GM18858 (cell line): ENCODE measurements around the gene DIABLO.
"Not testable (repeated sequence)": the region's sequence is repeated elsewhere in the genome, so short reads cannot be mapped to it uniquely, and the experiment has no call there.

Source experiments
- ATAC-seq: cut with Tn5 transposase; IDR thresholded peaks from one replicate; pipeline ENCODE4 v1.9.1; 2021; ENCODE audit not compliant: unreplicated experiment

Gene DIABLO

GRCh38 chr12:122190842-122191668 lies 34.8 kb downstream of the DIABLO start:
- ATAC-seq = no peak

DNA sequence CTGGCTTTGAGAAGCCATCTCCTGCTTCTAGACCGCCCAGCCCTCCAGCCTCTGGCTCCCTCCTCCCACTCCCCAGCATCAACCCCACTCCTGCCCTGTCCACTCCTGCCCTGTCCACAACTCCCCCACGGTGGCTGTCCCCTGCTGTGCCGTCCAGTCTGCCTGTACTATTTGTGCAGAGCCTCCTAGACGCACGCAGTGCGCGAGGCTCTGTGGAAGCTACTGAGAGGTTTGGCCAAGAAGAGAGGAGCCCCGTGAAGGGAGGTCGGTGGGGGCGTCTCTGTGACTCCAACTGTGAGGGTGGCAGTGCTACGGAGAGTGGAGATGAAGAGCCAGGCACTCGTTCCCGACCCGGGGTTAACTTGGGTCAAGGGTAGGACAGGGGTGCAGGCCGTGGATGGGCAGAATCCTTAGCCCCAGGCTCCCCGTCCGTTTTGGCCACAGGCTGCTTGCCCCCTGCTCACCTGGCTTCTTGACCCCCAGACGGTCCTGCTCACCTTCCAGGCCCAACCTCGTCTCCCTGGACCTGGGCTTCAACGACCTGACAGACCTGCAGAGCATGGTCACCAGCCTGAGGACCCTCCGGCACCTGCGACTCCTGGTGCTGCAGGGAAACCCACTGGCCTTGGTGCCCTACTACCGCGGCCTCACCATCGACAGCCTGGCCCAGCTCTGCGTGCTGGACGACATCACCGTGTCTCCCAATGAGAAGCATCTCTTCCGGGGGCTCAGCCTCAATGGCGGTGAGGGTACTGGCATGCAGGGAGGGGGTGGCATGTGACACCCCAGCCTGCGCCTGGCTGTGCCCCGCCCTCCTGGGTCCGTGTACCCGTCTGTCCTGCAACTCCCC lies 36.0 kb downstream of the DIABLO start:
- no peak for ATAC-seq

- no peak for ATAC-seq
Observed at GRCh38 chr12:122187466-122187865, 38.4 kb downstream of the DIABLO start.

DNA sequence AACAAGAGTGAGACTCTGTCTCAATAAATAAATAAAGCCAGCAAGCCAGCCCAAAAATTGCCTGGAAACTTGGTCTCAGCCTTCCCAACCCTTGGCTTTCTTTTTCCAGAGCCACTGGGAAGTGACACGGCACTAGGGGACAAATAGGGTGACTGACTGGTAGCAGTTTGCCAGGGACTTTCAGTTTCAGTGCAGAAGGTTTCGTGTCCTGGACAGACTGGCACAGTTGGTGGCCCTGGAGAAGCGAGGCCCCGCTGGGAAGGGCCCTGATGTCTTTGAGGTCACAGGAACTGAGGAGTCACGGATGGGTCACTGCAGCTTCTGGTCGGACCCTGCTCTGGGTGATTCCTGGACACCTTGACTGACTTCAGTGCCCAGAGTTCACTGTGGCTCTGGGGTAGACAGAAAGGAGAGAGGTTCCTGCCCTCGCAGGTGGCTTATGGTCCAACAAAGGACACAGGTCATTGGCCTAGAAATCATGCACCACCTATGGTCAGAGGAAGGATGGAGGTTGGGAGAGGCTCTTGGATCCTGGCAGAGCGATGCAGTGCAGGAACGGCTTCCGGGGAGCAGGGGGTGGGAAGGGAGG lies 40.3 kb downstream of the DIABLO start:
- no peak for ATAC-seq

DNA sequence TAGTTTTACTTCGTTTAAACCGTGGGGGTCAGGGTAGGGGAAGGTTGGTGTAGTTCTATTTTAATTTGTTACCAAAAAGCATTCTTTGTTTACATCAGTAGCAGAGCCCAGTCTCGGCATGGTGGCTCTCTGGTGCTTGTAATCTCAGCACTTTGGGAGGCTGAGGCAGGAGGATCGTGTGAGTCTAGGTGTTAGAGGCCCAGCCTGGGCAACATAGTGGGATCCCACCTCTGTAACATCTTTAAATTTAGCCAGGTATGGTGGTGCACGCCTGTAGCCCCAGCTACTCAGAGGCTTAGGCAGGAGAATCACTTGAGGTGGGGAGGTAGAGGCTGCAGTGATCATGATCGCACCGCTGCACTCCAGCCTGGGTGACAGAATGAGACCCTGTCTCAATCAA lies 40.8 kb downstream of the DIABLO start:
- ATAC-seq = no peak

DNA sequence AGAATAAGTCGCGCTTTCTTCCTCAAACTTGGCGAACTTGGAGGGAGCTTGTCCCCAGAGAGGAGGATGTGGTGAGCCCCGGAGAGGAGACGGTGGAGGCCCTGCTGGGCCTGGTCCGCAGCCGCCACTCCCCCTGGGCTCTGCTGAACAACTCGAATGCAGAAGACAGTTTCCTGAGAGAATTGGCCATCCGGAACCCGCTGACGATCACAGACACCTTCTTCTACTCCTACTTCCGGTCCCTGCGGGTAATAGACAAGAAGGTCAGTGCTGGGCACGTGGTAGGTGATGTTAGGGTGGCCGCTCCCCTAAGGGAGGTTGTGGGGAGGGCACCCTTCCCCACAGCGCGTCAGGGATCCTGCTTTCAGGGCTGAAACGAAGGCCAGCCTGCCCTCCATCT lies 41.3 kb downstream of the DIABLO start:
- no peak for ATAC-seq

GRCh38 chr12:122183588-122183940 lies 42.3 kb downstream of the DIABLO start:
- ATAC-seq = no peak

DNA sequence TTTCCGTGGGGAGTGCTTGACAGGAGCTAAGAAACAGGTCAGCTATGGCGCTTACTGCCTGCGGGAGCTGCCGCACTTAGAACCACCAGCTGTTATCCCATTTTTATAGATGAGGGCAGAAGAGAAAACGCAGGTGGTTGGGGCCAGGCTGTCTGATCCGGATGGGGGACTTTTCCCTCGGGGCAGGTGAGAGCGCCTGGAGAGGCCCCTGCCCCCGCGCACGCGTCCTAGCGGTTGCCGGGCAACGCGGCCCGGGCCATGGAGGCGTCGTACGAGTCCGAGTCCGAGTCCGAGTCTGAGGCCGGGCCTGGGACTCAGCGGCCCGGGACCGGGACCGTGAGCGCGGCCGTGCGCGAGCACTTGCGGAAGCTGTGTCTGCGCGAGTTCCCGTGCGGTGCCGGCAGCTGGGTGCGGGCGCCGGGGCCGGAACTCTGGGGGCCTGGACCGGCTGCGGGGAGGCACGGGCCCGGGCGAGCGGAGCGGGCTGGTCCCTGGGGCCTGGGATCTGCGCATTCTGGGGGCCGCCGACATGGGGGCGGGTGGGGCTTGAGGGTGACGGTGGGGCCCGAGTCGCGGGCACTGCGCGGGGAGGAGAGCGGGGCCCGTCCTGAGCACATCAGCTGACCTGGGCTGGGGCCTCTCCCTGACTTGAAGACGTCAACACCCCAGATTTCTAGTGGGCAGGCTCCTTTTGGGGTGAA lies 42.8 kb downstream of the DIABLO start, which contains the start of gene LRRC43:
LRRC43 (plus strand) TSS at position 237 of the 701 bp plus-strand sequence; CDS start at position 259, 22 bp downstream.
- no peak for ATAC-seq

GRCh38 chr12:122176473-122176872 lies 49.4 kb downstream of the DIABLO start:
- not testable (repeated sequence) for ATAC-seq

- ATAC-seq = no peak
Observed at GRCh38 chr12:122174155-122174845, 51.6 kb downstream of the DIABLO start, which contains the start of gene IL31. TSS of gene IL31 (minus strand) at chr12:122174221. CDS start at chr12:122174172, 49 bp downstream.

DNA sequence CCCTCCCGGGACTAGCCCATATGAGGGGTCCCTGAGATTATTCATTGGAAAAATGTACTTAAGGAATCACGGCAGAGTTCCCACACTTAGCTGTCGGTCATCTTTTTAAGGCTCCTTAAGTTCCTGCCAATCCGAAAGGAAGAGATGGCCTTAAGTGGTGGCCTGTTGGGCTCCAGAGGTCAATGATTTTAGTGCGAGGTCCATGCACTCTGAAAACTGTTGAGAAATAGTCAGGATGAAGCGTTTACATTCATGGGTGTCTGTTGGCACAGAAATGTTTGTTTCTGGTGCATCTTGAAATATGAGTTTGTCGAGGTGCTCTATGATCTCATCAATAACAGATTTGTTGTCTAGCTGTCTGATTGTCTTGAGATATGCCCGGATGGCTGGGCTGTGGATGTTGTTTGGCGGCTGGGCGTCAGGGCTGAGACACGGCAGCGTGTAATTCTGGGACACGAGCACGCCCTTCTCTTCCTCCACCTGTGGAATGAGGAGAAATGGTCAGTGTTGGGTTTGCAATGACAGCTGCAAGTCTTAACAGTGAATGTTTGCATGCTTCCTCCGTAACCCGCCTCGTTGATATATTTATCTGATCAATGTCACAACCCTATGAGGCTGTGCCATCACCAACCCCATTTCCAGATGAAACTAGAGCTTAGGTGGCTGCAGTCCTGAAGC lies 53.5 kb downstream of the DIABLO start:
- ATAC-seq = no peak

DNA sequence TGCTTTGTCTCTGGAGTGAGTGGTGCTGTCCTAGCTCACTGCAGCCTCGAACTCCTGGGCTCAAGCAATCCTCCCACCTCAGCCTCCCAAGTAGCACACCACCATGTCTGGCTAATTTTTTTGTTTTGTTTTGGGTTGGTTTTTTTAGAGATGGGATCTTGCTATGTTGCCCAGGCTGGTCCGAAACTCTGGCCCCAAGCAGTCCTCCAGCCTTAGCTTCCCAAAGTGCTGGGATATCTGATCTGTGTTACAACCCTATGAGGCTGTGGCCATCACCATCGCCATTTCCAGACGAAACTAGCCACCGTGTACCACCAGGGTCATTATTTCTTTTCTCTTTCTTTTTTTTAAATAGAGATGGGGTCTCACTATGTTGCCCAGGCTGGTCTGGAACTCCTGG lies 54.5 kb downstream of the DIABLO start:
- no peak for ATAC-seq

- no peak for ATAC-seq
Observed at GRCh38 chr12:122168492-122168891, 57.4 kb downstream of the DIABLO start.

GRCh38 chr12:122167356-122167925 lies 58.4 kb downstream of the DIABLO start:
- ATAC-seq = no peak

GRCh38 chr12:122166422-122167349 lies 59.2 kb downstream of the DIABLO start:
- ATAC-seq = no peak

DNA sequence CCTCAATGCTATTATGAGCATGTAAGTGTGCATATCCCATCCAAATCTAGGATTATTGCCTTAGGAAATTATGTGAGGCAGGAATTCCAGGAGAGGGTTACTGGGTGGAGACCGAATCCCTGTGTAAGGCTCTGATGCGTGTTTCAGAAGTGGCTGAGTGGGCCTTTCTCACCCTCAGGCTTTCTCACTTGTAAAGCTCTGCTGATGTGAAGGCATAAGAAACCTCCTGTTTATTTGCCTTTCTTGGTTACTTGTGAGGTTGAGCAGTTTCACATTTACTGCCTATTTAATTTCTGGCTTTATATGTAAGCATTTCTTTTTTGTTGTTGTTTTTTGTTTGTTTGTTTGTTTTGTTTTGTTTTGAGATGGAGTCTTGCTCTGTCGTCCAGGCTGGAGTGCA lies 62.9 kb downstream of the DIABLO start:
- ATAC-seq = no peak

- no peak for ATAC-seq
Observed at GRCh38 chr12:122161682-122162081, 64.2 kb downstream of the DIABLO start.

DNA sequence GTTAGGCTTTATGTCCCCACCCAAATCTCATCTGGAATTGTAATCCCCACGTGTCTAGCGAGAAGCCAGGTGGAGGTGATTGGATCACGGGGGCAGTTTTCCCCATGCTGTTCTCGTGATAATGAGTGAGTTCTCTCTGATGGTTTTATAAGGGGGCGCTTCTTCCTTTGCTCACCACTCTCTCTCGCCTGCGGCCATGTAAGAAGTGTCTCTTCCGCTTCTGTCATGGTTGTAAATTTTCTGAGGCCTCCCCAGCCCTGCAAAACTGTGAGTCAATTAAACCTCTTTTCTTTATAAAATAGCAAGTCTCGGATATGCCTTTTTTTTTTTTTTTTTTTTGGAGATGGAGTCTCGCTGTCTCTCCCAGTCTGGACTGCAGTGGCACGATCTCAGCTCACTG lies 65.1 kb downstream of the DIABLO start:
- ATAC-seq = no peak
